GM12801 (cell line): ENCODE results near the gene PCDH9.

Experiments
- CTCF ChIP-seq: IDR thresholded peaks from one replicate; pipeline ENCODE4 v1.5.1; 2011; ENCODE audit warnings: control low read depth; ENCODE audit not compliant: insufficient read length; ENCODE audit errors: extremely low read depth

The PCDH9 gene

DNA sequence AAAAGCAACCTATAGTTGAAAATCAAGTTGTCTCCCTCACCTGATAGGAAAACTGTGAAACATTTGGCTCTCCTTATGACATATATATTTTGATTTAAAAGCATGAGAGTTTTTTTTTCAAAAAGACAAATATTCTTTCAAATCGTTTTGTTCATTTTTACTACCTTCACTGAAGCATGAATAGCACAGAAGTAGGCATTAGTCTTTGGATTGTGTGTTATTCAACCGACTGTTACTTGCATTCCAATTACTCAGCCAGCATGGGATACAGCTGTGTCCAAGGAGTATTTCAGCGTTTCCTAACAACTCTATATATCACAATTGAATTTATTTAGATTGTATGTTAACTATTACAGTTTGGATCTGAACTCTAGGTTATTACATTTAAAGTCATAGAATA is 135.2 kb downstream of the PCDH9 start:
- TF ChIP-seq CTCF, result no peak

- TF ChIP-seq CTCF, result no peak
Measured at GRCh38 chr13:67094078-67094477, 136.1 kb downstream of the PCDH9 start.

DNA sequence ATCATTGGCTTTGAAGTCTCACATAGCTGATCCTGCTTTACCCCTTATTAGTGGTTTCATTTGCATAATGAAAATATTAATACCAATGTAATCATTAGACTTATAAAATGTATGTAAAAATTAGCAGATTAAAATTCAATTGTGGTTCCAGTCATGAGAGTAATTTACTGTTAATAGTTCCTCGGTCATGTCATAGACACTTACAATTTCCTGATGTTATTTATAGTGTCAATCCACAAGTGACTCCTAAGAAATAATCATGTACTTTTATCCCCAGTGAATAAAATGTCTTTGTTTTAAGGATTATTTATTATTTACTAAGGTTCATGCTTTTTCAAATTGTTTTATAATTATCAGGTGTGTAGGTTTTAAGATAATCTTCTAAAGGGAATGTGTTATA is 138.5 kb downstream of the PCDH9 start:
- no peak for TF ChIP-seq CTCF

DNA sequence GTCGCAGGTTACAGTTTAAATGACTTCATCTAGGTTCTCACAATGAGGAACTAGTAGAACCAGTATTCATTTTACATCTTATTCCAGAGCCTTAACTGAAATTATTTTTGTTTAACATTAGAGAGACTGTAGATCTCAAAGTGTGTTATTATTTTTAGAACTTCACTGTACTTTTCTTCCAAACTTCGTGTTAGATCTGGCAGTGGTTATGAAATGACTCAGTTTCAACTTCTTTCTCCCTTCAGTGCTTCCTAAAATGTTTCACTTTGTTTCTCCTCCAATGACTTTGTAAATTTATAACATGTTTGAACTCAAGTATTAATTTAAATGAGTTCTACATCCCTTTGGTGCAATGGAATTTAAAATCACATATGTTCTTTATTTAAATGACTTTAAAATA is 139.3 kb downstream of the PCDH9 start:
- TF ChIP-seq CTCF, result no peak

DNA sequence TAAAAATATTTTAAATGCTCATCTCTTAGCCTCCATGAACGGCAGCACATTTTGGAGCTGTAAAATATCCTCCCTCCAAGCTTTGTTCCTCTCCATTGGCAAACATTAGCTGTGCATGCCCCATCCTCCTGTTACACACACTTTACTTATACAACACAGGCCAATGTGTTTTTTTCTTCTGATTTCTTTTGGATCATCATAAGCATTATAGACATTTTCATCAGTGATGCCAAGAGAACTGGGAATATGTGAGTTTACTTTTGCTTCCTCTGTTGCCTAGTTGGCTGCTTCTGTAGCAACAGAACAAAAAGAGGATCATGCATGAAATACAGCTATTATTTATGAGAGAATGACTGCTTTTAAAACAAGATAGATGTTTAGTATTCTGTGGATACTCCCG is 142.6 kb downstream of the PCDH9 start:
- TF ChIP-seq CTCF, result no peak

DNA sequence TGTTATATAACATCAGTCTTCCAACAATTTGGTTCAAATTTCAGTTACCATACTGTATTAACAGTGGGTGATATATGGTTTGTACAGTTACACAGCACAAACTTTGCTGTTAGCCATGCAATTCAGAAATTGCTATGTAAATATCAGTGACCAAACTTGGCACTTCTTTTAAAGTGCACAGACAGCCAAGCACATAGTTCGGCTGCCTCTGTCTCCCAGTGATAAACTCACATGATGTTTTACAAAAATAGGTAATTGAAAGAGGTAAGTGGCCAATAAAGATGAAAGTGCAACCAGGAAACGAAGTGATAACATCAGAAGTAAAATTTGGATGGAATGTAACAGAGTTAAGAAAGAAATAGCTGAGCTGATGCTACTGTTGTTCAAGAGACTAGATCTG is 143.9 kb downstream of the PCDH9 start:
- no peak for TF ChIP-seq CTCF

GRCh38 chr13:67084066-67084465 is 146.1 kb downstream of the PCDH9 start:
- TF ChIP-seq CTCF, result no peak

DNA sequence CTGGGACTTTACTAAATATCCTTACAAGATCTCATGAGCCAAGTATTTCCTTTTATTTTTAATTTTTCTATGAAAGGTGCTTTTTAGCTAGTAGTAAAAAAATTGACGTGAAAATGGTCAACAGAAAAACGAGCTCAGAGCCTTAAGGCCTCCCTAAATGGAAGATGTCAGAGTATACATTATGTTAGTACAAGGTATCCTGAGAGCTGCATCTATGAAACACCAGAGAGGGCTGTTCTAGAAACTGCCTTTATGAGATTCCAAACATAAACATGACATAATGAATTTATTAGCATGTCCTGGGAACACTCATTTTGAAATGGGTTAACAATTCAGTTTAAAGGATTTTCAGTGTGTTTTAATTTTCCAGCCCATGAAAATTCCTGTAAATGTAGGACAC is 146.6 kb downstream of the PCDH9 start:
- TF ChIP-seq CTCF, result no peak
